Measurements from ENCODE around the gene KMT2E.

KMT2E gene

GRCh38 chr7:105098863-105099515, 85.0 kb downstream of the KMT2E start:
- TF ChIP-seq PPARA (CRISPR knock-in tag; IDR thresholded peaks at IDR 0.05; ENCODE audit: borderline replicate concordance) (no peak), ZNF8 (CRISPR knock-in tag; IDR thresholded peaks at IDR 0.05) (no peak), ZNF70 (CRISPR knock-in tag; IDR thresholded peaks at IDR 0.05) (no peak), TOX (CRISPR knock-in tag; IDR thresholded peaks at IDR 0.05; ENCODE audit: borderline replicate concordance) (no peak), ZC3H10 (CRISPR knock-in tag; IDR thresholded peaks at IDR 0.05) (no peak), CSRNP3 (CRISPR knock-in tag; IDR thresholded peaks at IDR 0.05) (no peak), ZFP3 (CRISPR knock-in tag; IDR thresholded peaks at IDR 0.05) (no peak), GLIS3 (CRISPR knock-in tag; IDR thresholded peaks at IDR 0.05) (no peak), CSDC2 (CRISPR knock-in tag; IDR thresholded peaks at IDR 0.05) (no peak), ISL1 (CRISPR knock-in tag; IDR thresholded peaks at IDR 0.05) (no peak), ARNTL (CRISPR knock-in tag; IDR thresholded peaks at IDR 0.05; ENCODE audit: borderline replicate concordance, low read depth) (no peak), ZFP30 (CRISPR knock-in tag; IDR thresholded peaks at IDR 0.05) (no peak), RARB (CRISPR knock-in tag; IDR thresholded peaks at IDR 0.05) (no peak), TSHZ2 (CRISPR knock-in tag; IDR thresholded peaks at IDR 0.05) (no peak), BACH2 (CRISPR knock-in tag; IDR thresholded peaks at IDR 0.05; ENCODE audit: borderline replicate concordance) (no peak), ZNF565 (CRISPR knock-in tag; conservative IDR thresholded peaks at IDR 0.05; ENCODE audit: low read depth) (no peak), ESRRG (CRISPR knock-in tag; IDR thresholded peaks at IDR 0.05) (no peak), POU6F1 (CRISPR knock-in tag; IDR thresholded peaks at IDR 0.05; ENCODE audit: borderline replicate concordance, low read depth) (no peak), PATZ1 (CRISPR knock-in tag; IDR thresholded peaks at IDR 0.05; ENCODE audit: borderline replicate concordance) (no peak)
- ATAC-seq = no peak

GRCh38 chr7:105101864-105102263, 87.9 kb downstream of the KMT2E start:
- ATAC-seq = no peak
- TF ChIP-seq BACH2 (CRISPR knock-in tag; IDR thresholded peaks at IDR 0.05; ENCODE audit: borderline replicate concordance) = no peak
- TF ChIP-seq ZC3H10 (CRISPR knock-in tag; IDR thresholded peaks at IDR 0.05) = no peak
- TF ChIP-seq RARB (CRISPR knock-in tag; IDR thresholded peaks at IDR 0.05) = no peak
- no peak for TF ChIP-seq TOX (CRISPR knock-in tag; IDR thresholded peaks at IDR 0.05; ENCODE audit: borderline replicate concordance)
- no peak for TF ChIP-seq PPARA (CRISPR knock-in tag; IDR thresholded peaks at IDR 0.05; ENCODE audit: borderline replicate concordance)
- TF ChIP-seq PATZ1 (CRISPR knock-in tag; IDR thresholded peaks at IDR 0.05; ENCODE audit: borderline replicate concordance) = no peak
- no peak for TF ChIP-seq ISL1 (CRISPR knock-in tag; IDR thresholded peaks at IDR 0.05)
- TF ChIP-seq GLIS3 (CRISPR knock-in tag; IDR thresholded peaks at IDR 0.05) = no peak
- TF ChIP-seq ZFP3 (CRISPR knock-in tag; IDR thresholded peaks at IDR 0.05) = no peak
- TF ChIP-seq ZNF70 (CRISPR knock-in tag; IDR thresholded peaks at IDR 0.05) = no peak
- no peak for TF ChIP-seq OSR1 (CRISPR knock-in tag; IDR thresholded peaks at IDR 0.05)
- TF ChIP-seq TCF4 (CRISPR knock-in tag; IDR thresholded peaks at IDR 0.05; ENCODE audit: borderline replicate concordance) = no peak
- TF ChIP-seq ZFP30 (CRISPR knock-in tag; IDR thresholded peaks at IDR 0.05) = no peak
- TF ChIP-seq CSRNP3 (CRISPR knock-in tag; IDR thresholded peaks at IDR 0.05) = no peak
- no peak for TF ChIP-seq ESRRG (CRISPR knock-in tag; IDR thresholded peaks at IDR 0.05)
- no peak for TF ChIP-seq SNAI2 (CRISPR knock-in tag; IDR thresholded peaks at IDR 0.05)
- TF ChIP-seq ZNF8 (CRISPR knock-in tag; IDR thresholded peaks at IDR 0.05) = no peak
- no peak for TF ChIP-seq CREB5 (CRISPR knock-in tag; IDR thresholded peaks at IDR 0.05; ENCODE audit: low read depth)
- TF ChIP-seq CSDC2 (CRISPR knock-in tag; IDR thresholded peaks at IDR 0.05) = no peak

Data from SK-N-SH treated with all-trans-retinoic acid at 6 μM for 48 hours (cell line).